ENCODE results near the gene PON3. TPM values are rescaled to one million over a fixed set of nuclear protein-coding genes. Genes with fewer than 3 reads are reported as not detected.

Gene PON3
- total RNA-seq, 8 experiments from 2014 or later: 0.17 to 1.6 (median 1.3) TPM; not detected in 5

Other genes with a start within 250 kb of the PON3 start
- under 1 TPM in 5 of 8 experiments, not detected in 3; 0.13 to 0.90 (median 0.33) TPM for gene PON1, start 71.8 kb downstream of the PON3 start, total RNA-seq
- 100 to 1,000 TPM in 3 of 8 experiments, 10 to 100 TPM in 5; 24.1 to 202 (median 64.6) TPM for gene PON2, start 38.7 kb upstream of the PON3 start, total RNA-seq
- gene ASB4, start 89.6 kb upstream of the PON3 start, total RNA-seq: under 1 TPM in 4 of 8 experiments, not detected in 4; 0.13 to 0.85 (median 0.62) TPM
- gene PDK4, start 200.1 kb upstream of the PON3 start, total RNA-seq: 10 to 100 TPM in 1 of 8 experiments, 1 to 10 TPM in 2, under 1 TPM in 4, not detected in 1; 0.22 to 23.2 (median 0.87) TPM

Measured in motor neuron (in vitro differentiated cells).